Anterior cingulate cortex (tissue), 58 donors: ENCODE measurements around the gene PDE2A.

Experiments used
- DNase-seq, 58 donors: peaks; one replicate each; lab custom pipeline; 2025; lab: John Stamatoyannopoulos, UW

The PDE2A gene

DNA sequence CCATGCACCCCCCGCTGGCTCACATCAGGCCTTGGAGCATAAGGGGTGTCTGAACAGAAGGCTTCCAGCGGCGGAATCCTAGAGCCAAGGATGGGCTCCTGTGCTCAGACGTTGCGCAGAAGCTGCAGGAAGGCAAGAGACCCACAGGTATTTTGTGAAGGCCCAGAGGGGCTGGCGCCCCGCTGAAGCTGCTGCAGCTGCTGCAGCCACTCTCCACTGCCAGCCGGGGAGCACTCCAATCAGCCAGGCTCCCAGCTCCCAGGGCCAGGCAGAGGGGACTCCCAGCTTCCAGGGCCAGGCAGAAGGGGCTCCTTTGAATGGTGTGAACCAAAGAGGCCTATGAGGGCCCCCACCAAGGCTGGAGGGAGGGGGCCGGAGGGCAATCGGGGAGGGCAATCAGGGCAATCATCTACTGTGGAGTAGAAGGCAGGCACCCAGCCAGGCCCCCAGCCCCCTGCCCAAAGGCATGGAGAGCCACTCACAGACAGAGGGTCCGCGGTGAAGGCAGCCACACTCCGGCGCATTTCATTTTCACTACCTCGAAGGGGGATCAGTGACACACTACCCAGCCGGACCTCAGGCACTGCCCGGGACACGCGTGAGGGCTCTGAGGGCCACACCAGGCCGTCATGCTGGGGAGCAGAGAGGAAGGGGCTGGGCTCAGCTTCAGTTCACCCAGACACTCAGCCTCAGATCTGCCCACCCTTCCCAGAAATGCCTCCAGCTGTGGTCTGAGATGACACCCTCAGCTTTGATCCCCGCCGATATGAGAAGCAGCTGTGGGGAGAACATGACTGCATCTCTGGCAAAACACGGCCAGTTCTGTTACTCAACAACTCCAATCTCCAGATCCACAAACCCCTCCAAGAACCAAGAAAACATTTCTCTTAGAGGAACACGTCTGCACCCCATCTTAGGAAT, 11.6 kb upstream of the PDE2A start:
- no peak for DNase-seq

DNA sequence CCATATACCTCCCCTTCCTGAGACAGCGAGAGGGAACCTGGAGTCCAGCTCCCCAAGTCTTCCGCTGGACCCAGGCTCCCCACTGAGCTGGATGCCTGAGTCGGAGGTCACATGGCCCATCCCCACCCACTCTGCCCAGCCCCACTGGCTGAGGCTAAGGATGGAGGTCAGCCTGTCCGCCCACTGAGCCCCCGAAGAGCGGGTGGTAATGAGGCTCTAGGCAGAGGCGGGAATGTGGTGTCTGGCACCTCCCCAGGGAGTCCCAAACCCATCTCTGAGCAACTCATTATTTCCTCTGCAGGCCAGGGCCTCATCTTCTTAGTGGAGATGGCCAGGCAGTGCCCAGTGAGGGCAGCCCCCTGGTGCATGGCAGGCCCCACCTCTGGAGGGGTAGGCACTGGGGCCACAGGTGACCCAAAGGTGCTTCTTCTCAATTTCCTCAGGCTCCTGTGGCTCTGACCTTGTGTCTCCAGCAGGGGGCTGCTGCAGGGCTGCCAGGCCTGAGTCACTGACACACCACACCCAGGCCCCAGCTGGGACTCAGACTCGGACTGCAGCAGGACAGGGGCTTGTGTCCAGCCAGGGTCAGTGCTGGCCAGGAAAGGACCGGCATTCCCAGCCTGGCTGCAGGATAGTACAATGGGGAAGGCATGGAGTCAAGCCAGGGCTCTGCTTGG, 10.2 kb upstream of the PDE2A start:
- DNase-seq, result peak in 2 of 58 donors; percentile 18 to 43

DNA sequence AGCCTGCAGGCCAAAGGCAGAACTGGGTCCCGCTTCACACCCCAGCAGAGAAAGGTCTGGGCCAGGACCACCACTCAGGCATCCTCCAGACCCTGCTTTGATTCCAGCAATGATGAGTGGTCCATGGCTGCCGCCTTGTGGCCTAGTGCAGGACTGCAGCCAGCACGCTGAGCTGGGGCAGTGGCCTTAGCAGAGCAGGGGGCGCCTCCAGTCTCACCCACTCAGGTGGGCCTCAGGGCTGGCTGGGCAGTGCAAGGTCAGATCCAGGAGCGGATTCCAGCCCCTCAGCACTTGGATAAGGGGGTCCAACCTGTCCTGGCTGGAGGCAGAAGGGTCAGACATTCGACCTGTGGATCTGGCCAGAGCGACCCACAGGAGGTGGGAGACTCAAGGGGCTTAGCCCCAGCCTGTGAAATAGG, 9.6 kb upstream of the PDE2A start:
- peak in 54 of 58 donors; percentile 11 to 82 (median 42) for DNase-seq

DNA sequence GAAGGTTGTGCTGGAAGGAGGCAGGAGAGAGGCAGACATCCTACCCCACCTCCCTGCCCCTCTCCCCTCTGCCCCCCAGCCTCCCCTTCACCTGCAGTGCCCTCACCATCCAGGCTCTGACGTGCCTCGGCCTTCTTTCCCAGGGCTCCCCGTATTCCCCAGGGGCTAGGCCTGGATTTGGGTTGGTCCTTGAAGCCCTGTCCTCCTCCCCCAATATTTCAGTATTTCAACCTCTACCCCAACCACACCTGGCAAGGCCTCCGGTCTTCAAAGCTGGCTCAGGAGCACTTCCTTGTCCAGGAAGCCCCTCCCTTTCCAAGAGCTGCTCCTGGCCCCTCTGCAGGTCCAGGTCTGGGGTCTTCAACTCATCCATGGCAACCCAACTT, 8.6 kb upstream of the PDE2A start:
- DNase-seq, result no peak

DNA sequence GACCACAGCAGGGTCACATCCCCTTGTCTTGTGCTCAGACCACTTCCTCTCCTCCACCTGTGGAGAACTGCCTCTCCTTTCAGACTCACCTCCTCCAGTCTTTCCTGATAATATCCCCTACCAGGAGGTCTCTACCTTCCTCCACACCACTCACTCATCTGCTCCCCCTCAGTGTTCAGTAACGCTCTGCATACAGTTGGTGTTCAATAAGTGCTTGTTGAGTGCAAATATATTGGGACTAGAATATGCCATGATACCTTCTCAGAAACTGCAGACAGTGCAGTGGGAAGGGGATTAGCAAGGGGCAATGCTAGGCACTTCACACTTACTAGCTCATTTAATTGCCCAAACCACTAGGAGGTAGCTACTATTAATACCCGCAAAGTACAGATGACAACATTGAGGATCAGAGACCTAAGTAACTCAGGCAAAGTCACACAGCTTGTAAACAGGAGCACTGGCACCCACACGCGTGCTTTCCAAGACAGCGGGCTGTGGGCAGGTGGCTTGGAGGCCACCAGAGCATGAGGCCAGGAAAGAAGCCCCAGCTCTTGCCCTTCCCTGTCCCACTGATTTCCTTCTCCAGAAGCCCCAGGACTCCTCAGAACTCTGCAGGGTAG, 8.1 kb upstream of the PDE2A start:
- DNase-seq, result no peak

DNA sequence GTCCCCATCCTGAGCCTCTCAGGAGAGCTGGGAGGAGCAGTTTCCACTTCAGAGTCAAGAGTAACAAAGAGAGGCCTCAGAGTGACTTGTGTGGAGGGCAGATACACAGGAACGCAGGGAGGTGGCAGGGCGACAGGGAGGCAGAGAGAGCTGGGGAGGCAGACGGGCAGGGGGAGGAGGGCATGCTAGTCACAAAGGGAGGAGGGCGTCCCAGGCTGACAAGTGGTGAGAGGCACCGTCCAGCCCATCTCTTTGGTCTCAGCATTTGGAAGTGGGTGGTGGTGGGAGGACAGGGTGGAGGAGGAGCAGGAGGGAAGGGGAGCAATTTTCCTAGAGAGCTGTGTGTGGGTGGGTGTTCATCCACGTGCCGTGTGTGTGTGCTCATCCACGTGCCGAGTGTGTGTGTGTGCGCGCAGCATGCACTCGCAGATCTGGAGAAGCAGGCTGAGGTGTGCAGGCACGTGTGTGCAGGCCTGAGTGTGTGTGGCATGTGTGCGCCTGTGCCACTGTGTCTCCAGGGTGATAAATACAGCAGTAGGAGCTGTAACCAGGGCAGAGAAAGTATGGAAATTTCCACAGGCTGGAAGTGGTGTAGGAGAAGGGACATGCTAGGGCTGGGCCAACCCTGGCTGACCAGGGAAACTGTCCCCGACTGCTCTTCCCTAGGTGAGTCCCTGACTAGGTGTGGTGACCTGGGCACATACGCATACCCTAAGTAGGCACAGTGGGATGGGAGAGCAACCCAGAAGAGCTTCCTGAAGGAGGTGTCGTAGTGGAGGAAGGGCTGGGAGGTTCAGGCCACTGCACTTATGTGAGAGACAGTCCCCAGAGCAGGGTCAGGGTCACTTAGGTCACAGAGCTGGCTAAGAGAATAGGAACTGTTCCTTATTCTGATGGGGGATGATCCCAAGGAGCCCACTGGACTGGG, 7.3 kb upstream of the PDE2A start:
- peak in 42 of 58 donors; percentile 19 to 83 (median 48) for DNase-seq

DNA sequence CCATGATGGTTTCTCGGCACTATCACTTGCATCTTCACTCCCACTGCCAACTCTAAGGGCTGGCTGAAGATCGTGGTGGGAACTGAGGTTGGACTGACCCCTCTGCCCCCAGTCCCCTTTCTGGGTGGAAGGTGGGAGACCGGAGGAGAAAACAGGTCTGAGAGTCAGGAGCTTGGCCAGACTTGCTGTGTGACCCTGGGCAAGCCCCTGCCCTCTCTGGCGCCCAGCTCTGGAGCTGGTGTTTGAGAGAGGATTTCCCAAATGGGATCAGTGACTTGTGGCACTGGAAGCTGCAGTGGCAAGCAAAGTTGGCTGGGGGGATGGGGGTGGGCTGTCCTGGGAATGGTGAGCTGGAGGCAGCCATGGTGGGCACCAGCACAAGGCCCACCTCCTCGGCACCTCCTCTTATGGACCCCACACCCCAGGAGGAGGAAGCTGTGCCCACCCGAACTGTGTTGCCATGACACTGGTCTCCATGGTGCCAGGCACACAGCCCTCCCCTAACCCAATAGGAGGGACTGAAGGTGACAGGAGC, 6.5 kb upstream of the PDE2A start:
- DNase-seq, result peak in 1 of 58 donors; percentile 21

DNA sequence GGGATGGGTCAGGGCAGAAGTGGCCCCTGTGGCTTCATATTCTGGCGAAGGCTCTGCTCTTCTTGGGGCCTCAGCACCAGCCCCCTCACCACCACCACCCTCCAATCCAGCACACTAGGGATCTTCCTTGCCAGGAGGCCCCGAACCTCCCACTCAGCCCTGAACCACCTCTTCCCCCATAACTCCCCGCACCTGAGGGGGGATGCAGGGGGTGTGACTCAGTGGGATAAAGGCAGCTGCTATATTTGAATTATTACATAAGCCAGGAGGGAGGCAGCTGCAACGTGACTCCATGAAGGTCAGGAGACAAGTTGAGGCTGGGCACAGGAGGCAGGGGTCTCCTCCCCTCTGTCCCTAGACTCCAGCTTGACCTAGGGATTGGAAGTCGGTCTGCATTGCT, 5.6 kb upstream of the PDE2A start:
- DNase-seq, result peak in 1 of 58 donors; percentile 13

DNA sequence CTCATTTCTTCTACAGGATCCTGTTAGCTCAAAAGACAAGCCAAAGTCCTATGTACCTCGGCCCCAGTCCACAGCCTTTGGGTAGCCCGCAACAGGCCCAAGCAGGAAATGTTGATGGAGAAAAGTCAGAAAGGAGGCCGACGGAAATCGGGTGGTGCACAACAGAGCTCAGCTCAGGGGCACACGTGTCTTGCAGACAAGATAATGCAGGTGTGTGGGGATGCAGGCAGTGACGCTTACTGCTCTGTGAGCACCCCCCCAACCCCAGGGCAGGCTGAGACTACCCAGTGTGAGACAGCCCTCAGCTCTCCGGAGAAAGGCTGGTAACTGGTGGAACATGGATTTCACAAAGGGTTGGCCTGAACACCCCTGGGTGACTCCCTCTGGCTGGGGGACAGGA, 4.3 kb upstream of the PDE2A start:
- no peak for DNase-seq

DNA sequence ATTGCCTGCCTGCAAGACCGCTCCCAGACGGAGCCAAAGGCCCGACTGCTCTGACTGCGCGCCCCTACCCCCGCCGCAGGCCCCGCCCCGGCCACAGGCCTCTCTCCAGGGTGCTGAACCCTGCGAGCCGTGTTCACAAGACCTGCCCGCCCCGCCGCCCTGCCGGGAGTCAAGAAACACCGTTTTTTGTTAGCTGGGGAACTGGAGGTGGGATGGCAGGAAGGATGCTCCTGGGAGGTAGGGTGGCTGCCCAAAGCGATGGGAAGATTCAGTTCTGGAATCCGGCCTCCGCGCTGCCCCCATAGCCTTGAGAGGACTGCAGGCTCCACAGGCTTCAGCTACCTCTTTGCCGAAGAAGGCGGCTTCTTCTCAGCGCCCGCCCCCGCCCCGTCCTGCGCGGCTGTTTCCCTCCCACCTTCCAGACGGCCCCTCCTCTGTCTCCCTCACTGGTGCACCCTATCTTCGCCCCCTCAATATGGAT, 2.7 kb upstream of the PDE2A start:
- DNase-seq, result peak in 26 of 58 donors; percentile 3 to 66 (median 37)

DNA sequence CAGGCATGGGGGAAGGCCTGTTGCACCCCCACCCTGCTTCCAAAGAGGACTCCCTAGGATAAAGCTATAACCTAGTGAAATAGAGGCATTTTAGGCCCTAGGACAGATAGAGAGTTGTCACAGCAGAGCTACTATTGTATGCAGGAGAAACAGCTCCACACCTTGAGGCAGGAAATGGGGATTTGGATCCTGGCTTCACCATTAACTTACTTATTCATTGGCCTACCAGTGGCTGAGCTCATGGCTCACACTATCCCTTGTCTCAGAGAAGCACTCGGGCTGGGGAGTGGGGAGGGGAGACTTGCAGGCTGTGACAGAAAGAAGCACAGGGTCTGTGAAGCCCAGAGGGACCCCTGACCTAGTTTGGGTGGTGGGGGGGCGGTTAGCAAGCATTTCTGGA, 999 bp upstream of the PDE2A start:
- no peak for DNase-seq

DNA sequence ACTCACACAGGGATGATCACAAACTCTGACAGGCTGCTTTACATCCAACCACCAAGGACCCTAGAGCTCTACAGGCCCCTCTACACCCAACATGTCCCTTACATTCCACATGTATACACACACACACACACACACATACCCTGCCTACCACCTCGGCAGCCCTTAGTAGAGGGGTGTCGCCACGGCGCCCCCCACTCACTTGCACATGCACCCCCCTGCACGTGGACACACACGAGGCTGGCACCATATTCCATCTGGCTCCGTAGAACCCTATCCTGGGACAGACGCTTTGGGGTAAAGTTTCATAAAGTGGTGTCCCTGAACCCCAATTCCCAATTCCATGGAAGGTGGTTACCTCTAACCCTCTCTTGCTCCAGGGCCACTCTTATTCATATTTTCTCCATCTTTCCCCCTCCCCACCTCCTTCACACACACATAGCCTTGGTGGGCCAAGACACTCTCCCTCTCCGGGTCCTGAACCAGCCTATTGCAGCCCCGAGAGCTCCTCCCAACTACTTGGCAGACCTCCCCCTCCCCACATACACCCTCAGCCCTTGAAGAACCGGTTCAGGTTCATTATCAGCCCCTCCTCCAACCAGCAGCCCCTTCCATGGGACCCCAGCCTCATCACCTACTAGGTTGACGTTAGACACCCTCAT, 809 bp downstream of the PDE2A start:
- no peak for DNase-seq

DNA sequence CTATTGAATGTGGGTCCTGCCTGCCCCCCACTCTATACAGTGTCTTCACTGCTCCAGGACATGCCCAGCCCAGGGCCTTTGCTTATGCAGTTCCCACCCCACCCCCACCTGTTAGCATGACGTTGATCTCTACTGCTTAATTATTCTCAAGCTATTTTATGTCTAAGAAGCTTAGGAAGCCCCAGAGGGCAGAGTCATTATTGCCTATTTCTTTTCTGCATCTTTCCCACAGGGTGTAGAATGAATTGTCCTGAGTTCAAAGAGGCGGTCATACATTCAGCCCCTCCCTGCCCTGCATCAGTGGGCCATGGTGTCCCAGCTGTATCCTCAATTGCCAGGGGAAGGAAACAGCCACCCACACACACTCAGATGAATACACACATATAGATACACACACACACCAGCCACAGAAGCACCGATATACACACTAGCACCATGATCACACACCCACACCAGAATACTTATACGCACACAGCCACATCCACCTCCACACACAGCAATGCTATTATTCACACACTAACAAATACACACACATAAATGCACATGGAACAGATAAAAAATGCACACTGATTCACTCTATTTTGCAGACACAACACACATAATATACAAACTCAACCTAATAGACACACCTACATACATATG, 1.5 kb downstream of the PDE2A start:
- DNase-seq, result peak in 1 of 58 donors; percentile 12

DNA sequence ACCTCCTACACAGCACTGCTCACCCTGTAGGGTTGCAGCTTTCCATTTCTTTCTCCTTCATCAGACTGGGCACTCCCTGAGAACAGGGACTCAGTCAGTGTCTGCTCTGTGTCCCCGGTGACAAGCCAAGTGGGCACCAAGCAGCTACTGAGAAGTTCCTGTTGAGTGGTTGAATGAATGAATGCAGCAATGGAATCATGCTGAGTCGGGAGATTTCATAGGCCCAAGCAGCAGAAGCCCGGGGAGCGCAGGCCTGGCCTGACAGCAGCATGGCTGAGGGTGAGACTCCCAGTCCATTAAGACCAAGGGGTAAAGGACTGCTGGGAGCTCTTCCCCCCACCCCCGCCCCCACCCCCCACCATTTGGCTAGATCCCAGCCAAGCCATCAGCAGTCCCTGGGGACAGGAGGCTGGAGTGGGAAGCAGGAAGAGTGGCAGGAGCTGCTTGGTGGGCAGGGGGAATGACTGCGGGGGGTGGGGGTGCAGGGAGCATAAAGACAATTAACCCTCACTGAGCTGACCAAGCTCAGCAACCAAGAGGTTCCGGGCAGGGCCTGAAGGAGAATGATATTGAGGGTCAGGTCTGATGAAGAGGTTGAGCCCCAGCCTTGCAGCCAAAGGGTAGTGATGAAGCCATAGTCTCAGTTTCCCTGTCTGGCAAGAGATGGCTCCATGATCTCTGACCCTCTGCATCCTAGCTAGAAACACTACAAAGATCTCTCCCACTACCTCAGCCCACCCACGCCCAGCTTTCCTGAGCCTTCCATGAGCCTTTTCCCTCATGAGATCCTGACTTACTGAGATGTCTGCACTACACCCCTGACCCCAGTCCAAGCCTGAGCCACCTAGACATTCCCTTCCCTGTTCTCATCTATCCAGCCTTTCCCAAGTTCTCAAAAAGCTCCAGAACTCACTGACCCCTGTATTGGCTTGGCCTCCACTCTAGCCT, 2.8 kb downstream of the PDE2A start:
- no peak for DNase-seq

DNA sequence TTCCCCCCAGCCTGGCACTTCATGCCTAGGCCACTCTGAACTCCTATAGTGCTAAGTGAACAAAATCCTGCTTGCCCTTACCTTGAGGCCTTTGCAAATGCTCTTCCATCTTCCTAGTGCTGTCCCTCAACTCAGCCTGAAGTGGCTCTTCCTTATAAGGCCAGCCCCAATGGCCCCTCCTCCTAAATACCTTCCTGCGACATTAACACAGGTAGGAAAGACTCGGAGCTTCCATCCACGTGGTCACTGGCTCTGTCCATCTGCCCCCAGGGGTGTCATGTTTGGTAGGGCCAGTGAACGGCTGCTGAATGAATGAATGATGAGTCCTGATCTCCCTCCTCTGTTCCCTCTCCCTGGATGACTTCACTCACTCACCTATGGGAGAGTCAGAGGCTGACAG, 4.2 kb downstream of the PDE2A start:
- no peak for DNase-seq

DNA sequence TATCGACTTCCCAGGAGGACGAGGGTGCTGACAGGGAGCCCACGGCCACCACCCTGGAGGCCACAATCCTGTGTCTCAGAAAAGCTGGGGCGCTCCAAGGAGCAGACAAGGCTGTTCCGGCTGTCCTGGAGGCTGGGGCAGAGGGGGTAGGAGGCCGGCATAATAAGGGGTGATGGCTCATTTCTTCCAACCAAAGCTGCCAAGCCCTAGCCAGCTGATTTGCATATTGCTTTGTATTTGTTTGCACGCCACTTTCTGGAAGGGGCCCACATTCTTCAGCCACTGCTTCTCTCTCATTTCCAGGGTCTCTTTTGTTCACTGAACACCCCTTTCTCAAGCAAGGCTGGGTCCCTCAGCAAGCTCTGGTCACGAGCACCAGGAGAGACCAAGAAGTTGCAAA, 4.7 kb downstream of the PDE2A start:
- no peak for DNase-seq

DNA sequence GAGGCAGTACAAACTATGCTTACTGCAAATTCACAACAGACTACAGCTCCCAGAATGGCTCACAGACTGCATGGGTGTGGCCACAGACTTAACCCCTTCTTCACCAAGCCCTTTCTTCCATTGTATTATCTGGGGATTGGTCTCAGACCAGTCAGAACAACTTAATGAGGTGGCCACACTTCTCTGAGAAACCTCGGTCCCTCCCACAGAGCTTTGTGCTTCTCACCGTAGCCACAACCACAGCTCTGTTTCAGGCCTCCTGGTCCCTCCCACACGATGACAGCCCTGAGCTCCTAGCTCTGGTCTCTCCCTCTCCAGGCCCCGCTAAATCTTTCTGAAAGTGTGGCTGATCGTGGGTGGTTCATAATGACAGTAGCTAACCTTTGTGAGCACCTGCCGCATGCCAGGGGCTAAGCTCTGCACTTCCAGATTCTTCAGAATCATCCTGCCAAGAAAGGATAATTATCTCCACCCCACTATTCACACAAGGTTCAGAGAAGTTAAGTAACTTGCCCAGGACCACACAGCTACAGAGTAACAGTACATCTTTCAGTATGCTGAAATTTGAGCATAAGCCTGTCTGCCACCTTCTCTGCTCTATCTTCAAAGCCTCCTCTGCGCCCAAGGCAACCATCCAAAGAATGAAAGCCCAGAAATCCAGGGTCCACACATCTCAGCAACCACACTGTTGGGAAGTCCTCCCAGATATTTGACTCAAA, 5.4 kb downstream of the PDE2A start:
- DNase-seq, result peak in 6 of 58 donors; percentile 11 to 44 (median 27)
